Hepatocyte (in vitro differentiated cells): ENCODE measurements around the gene TIGD3.

ENCODE experiments used
- CTCF ChIP-seq: fragments of 200-600 bp; sonication (generic); IDR thresholded peaks from 2 replicates; pipeline ENCODE4 v1.5.1; 2016; ENCODE audit warnings: antibody characterized with exemption, mild to moderate bottlenecking; ENCODE audit not compliant: poor library complexity
- EZH2 ChIP-seq: fragments of 200-600 bp; sonication (generic); IDR thresholded peaks from 2 replicates; pipeline ENCODE4 v1.6.1; 2016; ENCODE audit warnings: antibody characterized with exemption, mild to moderate bottlenecking, borderline replicate concordance

GRCh38 chr11:65317025-65317786 is 37.3 kb upstream of the TIGD3 start:
- TF ChIP-seq CTCF, result no peak
- TF ChIP-seq EZH2, result no peak
